GM19452 (cell line): ENCODE data around the gene MYNN.

ENCODE experiments used
- ATAC-seq: cut with Tn5 transposase; IDR thresholded peaks from one replicate; pipeline ENCODE4 v1.9.1; 2021; ENCODE audit not compliant: unreplicated experiment

Gene MYNN

DNA sequence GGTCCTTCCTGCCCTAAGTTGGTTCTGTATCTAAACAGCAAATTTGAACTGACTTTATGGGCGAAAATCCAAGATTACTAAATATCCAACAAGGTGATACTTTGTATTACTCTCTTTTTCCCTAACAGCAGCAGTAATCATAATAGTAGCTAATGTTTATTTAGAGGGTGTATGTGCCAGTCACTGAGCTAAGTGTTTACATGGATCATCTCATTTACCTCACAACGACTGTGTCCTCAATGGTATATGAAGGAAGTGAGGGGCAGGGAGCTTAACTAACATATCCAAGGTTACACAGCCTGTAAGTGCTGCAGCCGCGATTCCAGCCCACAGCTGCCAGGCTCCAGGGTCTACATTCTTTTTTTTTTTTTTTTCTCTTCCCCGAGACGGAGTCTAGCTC lies 49.8 kb downstream of the MYNN start:
- no peak for ATAC-seq

DNA sequence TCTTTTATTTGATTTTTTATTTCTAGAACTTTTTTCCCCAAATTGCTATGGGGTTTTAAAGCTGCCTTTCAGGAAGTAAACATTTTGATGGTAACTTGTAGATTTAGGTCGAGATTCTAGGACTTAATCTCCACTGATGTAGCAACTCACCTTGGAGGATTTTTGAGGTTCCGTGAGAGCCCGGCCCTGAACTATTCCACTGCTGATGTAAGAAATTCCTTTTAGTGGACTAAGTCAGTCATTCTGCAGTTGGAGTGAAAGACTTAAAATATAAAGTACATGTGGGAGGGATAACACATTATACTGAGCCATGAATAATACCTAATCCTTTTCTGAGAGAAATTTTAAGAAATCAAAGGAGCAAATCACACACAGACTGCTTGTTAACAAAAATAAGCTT lies 52.1 kb downstream of the MYNN start:
- ATAC-seq: no peak

DNA sequence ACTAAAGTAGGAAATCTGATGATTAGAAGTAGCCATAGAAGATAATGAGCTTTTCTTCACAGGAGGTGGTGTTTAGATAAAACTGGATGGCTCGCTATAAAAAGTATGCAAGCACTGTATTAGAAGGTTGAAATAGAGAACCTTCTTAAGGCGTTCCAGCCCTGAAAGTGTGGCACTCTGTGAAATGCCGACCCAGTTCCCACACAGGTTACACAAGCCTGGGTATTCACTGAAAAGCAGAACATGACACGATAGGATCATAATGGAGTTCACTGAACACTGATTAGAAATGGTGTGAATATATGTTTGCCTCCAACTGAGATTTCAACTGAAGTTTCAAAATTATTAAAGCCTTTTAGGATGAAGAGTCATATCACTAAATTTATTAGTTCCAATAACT lies 54.5 kb downstream of the MYNN start:
- no peak for ATAC-seq

DNA sequence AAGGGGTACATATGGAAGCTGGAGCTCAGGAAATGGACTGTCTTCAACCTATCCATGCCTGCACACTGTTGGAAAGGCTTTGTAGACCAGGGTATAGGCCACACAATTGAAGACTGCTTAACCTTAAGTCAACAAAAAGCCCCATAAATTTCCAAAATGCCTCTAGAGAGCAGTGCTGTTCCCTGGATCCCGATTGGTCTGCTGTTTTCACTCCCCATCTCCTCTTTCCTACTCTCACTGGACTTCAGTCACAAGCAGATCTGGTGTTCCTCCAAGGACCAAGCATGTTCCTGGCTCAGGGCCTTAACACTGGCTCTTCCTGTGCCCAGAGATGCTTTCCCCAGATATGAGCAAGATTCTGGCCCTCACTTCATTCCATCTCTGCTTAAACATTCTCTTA lies 62.3 kb downstream of the MYNN start:
- ATAC-seq: no peak

DNA sequence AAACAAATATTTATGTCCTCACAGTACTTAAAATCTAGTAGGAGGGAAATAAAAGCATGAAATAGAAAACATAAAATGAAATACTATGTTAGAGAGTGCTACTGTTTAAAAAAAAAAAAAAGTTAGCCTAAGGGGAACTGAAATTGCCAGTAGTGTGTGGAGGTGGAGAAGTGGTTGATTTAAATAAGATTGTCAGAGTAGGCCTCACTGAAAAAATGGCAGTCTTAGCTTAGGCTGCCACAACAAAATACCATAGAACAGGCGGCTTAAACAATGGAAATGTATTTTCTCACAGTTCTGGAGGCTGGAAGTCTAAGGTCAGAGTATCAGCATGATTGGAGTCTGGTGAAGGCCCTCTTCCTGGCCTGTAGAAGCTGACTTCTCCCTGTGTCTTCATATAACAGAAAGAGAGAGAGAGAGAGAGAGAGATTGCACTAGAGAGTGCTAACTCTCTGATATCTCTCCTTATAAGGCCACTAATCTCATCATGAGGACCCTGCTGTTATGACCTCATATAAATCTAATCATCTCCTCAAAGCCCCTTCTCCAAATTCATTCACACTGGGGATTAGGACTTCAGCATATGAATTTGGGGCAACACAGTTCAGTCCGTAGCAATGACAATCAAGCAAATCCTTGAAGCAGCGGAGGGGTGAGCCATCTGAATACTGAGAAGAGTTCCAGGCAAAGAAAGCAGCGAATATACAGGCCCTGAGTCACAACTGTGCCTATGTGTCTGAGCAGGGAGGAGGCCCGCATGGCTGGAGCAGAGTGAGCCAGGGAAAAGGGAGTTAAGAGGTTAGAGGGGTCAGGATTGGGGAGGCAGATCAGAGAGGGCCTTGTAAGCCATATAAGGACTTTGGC lies 63.1 kb downstream of the MYNN start:
- peak; percentile 80 for ATAC-seq

DNA sequence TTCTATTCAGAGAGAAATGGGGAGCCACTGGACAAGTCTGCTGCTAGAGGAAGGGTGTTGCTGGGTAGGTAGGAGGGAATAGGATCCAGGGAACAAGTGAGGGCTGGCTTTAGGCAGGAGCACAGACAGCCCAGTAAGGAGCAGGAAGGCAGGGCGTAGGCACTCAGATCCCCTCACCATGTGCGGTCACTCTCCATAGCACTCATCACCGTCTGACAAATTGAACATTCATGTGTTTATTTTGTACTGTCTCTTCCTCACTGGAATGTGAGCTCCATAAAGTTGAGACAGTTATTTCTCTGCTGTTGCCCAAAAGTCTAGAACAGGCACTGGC lies 63.7 kb downstream of the MYNN start:
- no peak for ATAC-seq

DNA sequence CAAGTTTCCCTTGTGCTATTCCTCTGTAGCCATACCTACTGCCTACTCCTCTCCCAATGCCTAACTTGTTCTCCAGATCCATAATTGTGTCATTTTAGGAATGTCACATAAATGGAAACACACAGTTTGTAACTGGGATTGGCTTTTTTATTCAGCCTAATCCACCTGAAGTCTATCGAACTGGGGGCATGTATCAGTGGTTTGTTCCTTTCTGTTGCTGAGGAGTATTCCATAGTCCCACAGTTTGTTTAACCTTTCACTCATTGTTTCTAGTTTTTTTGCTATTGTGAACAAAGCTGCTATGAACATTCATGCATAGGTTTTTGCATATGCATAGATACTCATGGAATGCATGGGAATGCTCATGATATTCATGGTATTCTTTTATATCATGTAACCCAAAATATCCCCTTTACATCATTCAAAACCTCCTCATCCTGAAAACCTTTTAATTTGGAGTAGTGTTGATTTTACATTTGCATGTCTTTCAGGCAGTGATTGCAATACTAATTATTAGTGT lies 65.4 kb downstream of the MYNN start:
- ATAC-seq: no peak
